GM18868 (cell line): ENCODE results near the gene TUBB3.
"Not testable (repeated sequence)": the region's sequence is repeated elsewhere in the genome, so short reads cannot be mapped to it uniquely, and the experiment has no call there.

Experiments
- ATAC-seq: cut with Tn5 transposase; IDR thresholded peaks from one replicate; pipeline ENCODE4 v1.9.1; 2021; ENCODE audit warnings: mild to moderate bottlenecking, moderate library complexity; ENCODE audit not compliant: unreplicated experiment

TUBB3 gene

DNA sequence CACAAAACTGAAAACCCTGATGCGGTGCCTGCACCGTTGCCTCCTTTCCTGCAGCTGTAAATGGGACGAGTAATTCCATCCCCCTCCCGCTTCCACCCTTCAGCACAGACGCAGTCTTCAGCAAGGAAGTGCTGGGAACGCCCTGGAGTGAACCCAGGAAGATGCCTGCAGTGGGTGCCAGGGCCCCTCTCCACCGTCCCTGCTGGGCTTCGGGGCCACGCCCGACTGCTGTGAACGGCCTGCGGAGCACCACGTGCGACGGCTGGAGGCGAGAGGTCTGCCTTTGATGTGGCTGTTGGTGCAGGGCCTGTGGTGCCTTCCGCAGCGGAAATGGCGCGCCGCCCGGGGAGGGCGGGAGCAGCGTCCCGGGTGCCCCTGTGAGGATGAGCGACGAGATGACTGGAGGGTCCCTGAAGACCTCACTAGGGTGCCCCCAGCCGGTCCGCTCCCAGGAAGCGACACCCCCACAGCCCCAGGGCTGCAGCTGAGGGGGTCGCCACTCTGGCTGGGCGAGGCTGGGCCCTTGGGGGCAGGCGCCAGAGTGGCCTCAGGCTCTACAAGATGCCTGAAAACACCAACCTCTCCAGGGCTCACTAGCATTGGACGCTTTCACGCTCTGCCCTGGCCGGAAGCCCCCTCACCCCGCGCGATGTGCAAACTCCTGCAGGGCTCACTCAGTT lies 5.2 kb upstream of the TUBB3 start:
- ATAC-seq, result peak; percentile 82

DNA sequence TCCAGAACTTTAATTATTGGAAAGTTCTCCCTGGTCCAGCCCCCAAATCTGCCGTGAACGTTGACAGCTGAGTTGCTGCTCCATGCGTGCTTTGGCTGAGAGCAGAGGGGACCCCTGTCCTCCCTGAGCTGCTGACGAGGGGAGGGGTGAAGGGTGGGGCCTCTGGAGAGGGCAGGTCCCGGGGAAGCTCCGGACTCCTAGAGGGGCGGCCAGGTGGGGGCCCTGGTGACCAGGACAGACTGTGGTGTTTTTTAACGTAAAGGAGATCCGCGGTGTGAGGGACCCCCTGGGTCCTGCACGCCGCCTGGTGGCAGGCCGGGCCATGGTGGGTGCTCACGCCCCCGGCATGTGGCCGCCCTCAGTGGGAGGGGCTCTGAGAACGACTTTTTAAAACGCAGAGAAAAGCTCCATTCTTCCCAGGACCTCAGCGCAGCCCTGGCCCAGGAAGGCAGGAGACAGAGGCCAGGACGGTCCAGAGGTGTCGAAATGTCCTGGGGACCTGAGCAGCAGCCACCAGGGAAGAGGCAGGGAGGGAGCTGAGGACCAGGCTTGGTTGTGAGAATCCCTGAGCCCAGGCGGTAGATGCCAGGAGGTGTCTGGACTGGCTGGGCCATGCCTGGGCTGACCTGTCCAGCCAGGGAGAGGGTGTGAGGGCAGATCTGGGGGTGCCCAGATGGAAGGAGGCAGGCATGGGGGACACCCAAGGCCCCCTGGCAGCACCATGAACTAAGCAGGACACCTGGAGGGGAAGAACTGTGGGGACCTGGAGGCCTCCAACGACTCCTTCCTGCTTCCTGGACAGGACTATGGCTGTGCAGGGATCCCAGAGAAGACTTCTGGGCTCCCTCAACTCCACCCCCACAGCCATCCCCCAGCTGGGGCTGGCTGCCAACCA lies 4.4 kb upstream of the TUBB3 start, which contains the start of gene MC1R:
Gene MC1R (plus strand): TSS at position 410 of the 895 bp plus-strand sequence. CDS start 397 bp downstream, at position 807.
- no peak for ATAC-seq

DNA sequence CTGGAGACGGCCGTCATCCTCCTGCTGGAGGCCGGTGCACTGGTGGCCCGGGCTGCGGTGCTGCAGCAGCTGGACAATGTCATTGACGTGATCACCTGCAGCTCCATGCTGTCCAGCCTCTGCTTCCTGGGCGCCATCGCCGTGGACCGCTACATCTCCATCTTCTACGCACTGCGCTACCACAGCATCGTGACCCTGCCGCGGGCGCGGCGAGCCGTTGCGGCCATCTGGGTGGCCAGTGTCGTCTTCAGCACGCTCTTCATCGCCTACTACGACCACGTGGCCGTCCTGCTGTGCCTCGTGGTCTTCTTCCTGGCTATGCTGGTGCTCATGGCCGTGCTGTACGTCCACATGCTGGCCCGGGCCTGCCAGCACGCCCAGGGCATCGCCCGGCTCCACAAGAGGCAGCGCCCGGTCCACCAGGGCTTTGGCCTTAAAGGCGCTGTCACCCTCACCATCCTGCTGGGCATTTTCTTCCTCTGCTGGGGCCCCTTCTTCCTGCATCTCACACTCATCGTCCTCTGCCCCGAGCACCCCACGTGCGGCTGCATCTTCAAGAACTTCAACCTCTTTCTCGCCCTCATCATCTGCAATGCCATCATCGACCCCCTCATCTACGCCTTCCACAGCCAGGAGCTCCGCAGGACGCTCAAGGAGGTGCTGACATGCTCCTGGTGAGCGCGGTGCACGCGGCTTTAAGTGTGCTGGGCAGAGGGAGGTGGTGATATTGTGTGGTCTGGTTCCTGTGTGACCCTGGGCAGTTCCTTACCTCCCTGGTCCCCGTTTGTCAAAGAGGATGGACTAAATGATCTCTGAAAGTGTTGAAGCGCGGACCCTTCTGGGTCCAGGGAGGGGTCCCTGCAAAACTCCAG lies 3.4 kb upstream of the TUBB3 start:
- ATAC-seq, result no peak

DNA sequence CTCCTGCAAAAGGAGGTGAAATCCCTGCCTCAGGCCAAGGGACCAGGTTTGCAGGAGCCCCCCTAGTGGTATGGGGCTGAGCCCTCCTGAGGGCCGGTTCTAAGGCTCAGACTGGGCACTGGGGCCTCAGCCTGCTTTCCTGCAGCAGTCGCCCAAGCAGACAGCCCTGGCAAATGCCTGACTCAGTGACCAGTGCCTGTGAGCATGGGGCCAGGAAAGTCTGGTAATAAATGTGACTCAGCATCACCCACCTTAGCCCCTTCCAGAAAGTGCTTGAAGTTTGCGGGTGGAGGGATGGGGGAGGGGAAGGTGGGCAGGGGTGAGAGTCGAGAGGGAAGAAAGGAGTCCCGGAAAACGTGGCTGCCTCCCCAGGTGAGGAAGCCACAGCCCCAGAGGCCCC lies 2.4 kb upstream of the TUBB3 start:
- no peak for ATAC-seq

DNA sequence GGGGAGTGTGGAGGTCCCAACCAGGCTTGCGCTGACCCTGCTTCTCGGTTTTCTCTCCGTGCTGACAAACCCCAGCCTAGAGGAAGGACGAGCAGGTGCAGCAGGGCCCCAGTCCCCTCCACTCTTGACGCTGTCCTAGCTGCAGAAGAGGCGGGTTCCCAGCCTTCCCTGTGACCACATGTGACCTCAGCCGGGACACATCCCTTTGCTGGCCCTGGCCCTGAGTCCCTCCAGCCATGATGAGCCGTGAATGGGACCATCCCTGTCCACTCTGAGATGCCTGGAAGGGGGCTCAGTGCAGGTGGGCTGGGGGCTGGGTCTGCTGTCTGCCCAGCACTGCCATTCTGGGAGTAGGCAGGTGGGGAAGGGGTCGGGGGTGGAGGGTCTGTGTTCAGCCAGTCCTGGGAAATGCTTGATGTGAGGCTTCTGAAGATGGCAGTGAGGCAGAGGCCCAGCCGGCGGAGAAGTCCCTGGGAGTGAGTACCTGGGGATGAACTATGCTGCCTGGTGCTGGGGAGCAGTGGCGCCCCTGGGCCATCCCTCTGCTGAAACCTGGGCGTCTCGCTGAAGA lies 1.9 kb upstream of the TUBB3 start:
- ATAC-seq, result no peak

DNA sequence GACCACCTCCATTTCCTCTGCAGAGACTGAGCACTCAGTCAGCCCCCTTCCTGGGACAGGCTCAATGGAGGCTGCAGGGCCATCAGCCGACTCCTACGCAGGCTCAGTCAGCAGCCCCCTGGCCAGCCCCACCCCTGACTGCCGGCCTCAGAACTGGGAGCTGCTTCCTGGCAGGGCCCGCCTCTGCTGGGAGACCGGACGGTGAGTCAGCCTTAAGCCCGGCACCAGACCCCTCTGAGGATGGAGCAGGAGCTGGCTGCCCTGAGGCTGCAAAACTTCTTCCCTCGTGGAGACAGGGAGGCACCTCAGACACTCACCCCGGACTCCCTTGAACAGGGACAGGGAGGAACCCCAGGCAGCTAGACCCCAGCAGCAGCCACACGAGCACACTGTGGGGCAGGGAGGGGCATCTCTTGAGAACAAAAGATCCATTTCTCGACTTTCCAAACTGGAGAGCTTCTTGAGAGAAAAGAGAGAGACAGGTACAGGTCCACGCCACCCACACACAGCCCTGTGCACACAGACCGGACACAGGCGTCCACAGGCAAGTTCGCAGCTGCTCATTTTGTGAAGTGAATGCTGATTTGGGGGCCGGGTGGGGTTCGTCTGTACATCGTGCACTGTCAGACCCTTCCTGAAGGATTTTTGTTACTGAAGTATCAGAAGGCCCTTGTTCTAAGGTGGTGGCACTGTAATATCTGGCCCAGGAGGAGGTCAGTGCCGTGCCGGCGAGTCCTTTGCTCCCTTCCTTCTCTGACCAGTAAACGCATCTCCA lies 1.3 kb upstream of the TUBB3 start:
- no peak for ATAC-seq

- ATAC-seq, result no peak
Measured at GRCh38 chr16:89922477-89922883, 662 bp upstream of the TUBB3 start.

- no peak for ATAC-seq
Measured at GRCh38 chr16:89923640-89924296, 626 bp downstream of the TUBB3 start.

DNA sequence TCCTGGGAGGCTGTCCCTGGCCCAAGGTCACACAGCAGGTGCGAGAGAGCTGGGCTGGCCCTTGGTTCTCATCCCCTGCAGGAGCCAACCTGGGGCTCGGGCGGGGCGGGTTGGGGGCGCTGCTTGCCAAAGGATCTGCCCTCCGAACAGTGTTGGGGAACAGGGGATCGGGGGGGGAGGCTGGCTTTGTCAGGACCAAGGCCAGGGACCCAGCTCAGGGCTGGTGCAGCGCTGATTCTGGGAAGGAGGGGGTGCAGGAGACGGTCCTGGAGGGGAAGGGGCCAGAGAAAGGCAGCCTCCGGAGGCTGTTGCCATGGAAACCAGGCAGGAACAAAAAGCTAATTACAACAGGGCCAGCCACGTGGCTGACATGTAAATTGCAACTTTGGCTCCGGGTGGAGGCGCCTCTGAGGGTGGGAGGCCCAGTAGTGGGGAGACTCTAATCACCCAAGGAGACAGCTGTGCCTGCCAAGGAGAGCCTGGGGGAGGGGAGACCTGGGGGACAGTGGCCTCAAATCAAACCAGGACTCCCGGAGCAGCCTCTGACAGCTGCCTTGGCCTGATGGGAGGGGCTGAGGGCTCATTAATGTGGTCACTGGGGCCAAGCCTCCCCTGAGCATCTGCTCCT lies 1.3 kb downstream of the TUBB3 start:
- no peak for ATAC-seq

- ATAC-seq, result no peak
Measured at GRCh38 chr16:89924925-89925307, 1.8 kb downstream of the TUBB3 start.

DNA sequence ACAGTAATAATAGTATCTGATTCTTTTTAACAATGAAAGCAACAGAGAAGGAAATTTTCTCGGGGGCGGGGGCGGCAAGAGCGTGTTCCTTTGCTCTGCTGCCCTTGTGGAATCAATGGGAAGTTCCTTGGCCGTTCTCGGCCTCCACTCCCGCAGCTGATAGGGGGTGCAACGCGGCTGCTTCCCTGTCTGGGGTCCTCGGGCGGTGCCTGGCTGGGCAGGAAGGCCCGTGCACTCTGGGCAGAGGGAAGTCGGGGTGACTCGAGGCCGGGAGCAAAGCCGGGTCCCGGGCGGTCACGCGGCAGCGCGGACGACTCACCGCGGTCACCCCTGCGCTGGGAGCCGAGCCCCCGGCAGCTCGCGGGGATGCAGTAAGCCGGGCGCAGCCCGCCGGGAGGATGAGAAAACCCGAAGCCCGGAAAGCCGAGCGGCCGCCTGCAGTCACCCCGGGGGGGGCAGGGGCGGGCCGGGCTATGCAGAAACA lies 2.5 kb downstream of the TUBB3 start:
- ATAC-seq, result peak; percentile 11

GRCh38 chr16:89931305-89931896 lies 8.3 kb downstream of the TUBB3 start:
- no peak for ATAC-seq

DNA sequence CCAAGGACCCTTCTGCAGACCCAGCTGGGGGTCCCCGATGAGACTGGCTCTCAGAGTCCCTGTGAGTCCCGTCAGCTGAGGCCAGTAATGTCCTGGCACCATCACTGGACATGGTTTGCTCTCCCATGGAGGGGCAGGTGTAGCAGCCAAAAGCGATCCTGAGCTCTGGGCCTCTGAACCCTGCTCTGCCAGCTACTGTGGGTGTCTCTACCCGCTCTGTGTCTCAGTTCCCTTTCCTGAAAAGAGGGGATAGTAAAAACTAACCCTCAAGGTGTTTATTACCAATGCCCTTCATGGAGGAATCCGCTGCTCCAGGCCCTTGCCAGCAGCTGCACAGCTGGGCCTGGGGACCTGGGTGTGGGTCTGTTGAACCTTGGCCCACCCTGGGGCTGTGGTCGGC lies 8.8 kb downstream of the TUBB3 start:
- no peak for ATAC-seq

- ATAC-seq, result not testable (repeated sequence)
Measured at GRCh38 chr16:89934019-89934418, 10.9 kb downstream of the TUBB3 start.

DNA sequence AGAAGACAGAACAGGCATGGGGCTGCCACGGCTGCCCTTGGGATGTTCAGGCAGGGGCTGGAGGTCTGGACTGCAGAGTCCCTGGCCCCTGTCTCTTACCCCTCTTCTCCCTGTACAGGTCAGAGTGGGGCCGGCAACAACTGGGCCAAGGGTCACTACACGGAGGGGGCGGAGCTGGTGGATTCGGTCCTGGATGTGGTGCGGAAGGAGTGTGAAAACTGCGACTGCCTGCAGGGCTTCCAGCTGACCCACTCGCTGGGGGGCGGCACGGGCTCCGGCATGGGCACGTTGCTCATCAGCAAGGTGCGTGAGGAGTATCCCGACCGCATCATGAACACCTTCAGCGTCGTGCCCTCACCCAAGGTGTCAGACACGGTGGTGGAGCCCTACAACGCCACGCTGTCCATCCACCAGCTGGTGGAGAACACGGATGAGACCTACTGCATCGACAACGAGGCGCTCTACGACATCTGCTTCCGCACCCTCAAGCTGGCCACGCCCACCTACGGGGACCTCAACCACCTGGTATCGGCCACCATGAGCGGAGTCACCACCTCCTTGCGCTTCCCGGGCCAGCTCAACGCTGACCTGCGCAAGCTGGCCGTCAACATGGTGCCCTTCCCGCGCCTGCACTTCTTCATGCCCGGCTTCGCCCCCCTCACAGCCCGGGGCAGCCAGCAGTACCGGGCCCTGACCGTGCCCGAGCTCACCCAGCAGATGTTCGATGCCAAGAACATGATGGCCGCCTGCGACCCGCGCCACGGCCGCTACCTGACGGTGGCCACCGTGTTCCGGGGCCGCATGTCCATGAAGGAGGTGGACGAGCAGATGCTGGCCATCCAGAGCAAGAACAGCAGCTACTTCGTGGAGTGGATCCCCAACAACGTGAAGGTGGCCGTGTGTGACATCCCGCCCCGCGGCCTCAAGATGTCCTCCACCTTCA lies 11.7 kb downstream of the TUBB3 start:
- no peak for ATAC-seq

DNA sequence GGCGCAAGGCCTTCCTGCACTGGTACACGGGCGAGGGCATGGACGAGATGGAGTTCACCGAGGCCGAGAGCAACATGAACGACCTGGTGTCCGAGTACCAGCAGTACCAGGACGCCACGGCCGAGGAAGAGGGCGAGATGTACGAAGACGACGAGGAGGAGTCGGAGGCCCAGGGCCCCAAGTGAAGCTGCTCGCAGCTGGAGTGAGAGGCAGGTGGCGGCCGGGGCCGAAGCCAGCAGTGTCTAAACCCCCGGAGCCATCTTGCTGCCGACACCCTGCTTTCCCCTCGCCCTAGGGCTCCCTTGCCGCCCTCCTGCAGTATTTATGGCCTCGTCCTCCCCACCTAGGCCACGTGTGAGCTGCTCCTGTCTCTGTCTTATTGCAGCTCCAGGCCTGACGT lies 12.5 kb downstream of the TUBB3 start:
- ATAC-seq, result not testable (repeated sequence)

DNA sequence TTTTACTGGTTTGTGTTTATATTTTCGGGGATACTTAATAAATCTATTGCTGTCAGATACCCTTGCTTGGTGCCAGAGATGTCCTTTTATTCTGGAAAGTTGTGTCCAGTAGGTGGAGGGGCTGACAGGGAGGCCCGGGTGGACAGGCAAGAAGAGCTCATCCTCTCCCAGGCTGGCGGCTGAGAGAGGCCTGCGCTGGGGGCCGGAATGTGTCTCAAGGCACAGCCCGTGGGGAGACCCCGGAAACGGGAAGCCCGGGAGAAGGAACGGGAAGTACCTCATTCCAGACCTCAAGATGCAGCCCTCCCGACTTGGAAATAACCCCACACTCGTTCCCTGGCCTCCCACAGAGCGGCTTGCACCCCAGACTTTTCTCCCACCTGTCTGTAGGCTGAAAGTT lies 12.9 kb downstream of the TUBB3 start:
- ATAC-seq, result no peak
